ENCODE results near the gene TIMELESS. TPM values are rescaled to one million over a fixed set of nuclear protein-coding genes. Genes with fewer than 3 reads are reported as not detected.
"Not testable (repeated sequence)": the region's sequence is repeated elsewhere in the genome, so short reads cannot be mapped to it uniquely, and the experiment has no call there.

TIMELESS gene
- total RNA-seq, 2 experiments from 2014 or later: 44.1 to 45.6 TPM

DNA sequence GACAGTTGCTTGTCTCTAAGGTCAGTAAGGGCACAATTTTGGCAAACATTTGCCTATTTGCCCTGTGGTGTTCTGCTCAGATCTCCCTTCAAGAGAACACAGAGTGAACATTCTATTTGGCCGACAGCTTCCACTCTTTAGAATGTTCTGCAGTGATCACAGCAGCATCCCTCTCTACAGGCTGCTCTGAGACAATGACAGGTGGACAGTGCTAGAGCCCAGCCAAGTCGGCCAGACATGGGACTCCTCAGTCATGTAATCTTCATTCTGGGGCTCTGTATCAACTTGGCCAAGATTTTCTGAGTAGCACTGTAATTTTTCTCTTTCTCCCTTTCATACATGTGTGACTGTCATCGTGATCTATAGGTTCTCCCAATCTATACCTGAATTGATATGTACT lies 34.8 kb downstream of the TIMELESS start:
- H3K27ac Mint-ChIP-seq: no peak overlapping the region
- no peaks in the 10 kb centered on the region for H3K27me3 Mint-ChIP-seq
- H3K4me3 Mint-ChIP-seq: no peak overlapping the region
- no peak for DNase-seq
- no peaks in the 10 kb centered on the region for H3K4me1 Mint-ChIP-seq
- H3K9me3 Mint-ChIP-seq: no peaks in the 10 kb centered on the region
- ChIA-PET CTCF (no interaction called here), POLR2A (interaction anchor here (0.7 kb wide), 1 partner anchor 234 kb away, joined by 4 read pairs; no protein-coding TSS in a partner anchor)
- peaks cover 32% of the 10 kb centered on the region for H3K36me3 Mint-ChIP-seq (ENCODE audit: low read depth)

GRCh38 chr12:56413392-56413791 lies 35.8 kb downstream of the TIMELESS start:
- no peaks in the 10 kb centered on the region for H3K27me3 Mint-ChIP-seq
- H3K4me1 Mint-ChIP-seq: no peaks in the 10 kb centered on the region
- no peak for DNase-seq
- H3K36me3 Mint-ChIP-seq (ENCODE audit: low read depth): peaks cover 28% of the 10 kb centered on the region
- no peak overlapping the region for H3K27ac Mint-ChIP-seq
- ChIA-PET CTCF (no interaction called here), POLR2A (no interaction called here)
- H3K4me3 Mint-ChIP-seq: no peak overlapping the region
- no peaks in the 10 kb centered on the region for H3K9me3 Mint-ChIP-seq

- H3K27ac Mint-ChIP-seq: no peak overlapping the region
- no peaks in the 10 kb centered on the region for H3K4me1 Mint-ChIP-seq
- H3K36me3 Mint-ChIP-seq (ENCODE audit: low read depth): peaks cover 17% of the 10 kb centered on the region
- DNase-seq: no peak
- H3K27me3 Mint-ChIP-seq: no peaks in the 10 kb centered on the region
- ChIA-PET CTCF (no interaction called here), POLR2A (no interaction called here)
- no peak overlapping the region for H3K4me3 Mint-ChIP-seq
- H3K9me3 Mint-ChIP-seq: no peaks in the 10 kb centered on the region
These were observed 37.2 kb downstream of the TIMELESS start for GRCh38 chr12:56411781-56412639.

DNA sequence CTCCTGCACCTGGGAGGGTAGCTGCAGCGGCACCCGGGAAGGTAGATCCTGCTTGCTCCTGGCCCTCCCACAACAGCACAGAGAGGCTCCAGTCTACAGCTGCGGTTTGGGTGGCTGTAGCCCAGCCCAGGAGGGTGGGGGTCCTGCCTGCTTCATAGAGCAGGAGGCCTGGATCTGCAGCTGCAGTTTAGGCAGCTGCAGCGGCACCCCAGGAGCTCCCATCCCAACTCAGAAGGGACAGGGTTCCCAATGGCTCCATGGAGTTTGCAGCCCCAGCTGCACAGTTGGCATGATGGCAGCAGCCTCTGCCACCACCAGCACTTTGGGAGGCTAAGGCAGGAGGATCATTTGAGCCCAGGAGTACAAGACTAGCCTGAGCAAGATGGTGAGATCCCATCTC lies 38.5 kb downstream of the TIMELESS start:
- Mint-ChIP-seq H3K4me3 (no peak overlapping the region), H3K27me3 (no peaks in the 10 kb centered on the region), H3K36me3 (ENCODE audit: low read depth) (peaks cover 8% of the 10 kb centered on the region), H3K4me1 (no peaks in the 10 kb centered on the region), H3K27ac (no peak overlapping the region), H3K9me3 (no peaks in the 10 kb centered on the region)
- DNase-seq: no peak
- CTCF ChIA-PET: no interaction called here
- POLR2A ChIA-PET: no interaction called here

DNA sequence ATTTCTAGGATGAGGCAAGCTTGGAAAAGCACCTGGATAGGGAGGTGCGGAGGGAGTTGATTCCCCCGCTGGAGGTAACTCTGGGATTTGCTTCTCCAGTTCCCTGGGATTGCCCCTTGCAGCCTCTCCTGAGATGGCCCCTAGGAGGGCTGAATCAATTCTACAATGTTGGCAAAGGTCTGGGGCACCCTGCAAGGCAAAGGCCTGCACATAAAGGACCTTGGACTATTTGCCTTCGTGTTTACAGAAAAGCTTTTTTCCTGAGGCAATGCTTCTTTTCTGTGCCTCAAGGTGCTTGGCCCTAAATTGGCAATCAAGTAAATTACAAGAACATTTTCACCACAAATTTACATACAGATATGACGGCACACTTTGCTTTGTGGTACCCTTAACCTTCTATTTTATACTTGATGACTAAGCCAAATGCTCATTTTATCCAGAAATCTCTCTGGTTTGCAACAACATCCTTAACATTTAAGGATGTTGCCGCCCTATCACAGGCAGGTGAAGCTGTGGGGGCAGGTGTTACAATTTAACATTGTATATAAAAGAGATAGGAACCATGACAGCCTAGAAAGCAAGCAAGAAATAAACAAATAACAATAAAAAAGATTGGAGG lies 40.3 kb downstream of the TIMELESS start:
- DNase-seq: no peak
- H3K4me1 Mint-ChIP-seq: no peaks in the 10 kb centered on the region
- H3K27ac Mint-ChIP-seq: no peak overlapping the region
- ChIA-PET POLR2A (no interaction called here), CTCF (no interaction called here)
- H3K27me3 Mint-ChIP-seq: no peaks in the 10 kb centered on the region
- H3K36me3 Mint-ChIP-seq (ENCODE audit: low read depth): peaks cover 5% of the 10 kb centered on the region
- no peaks in the 10 kb centered on the region for H3K9me3 Mint-ChIP-seq
- H3K4me3 Mint-ChIP-seq: no peak overlapping the region

- H3K4me1 Mint-ChIP-seq; POLR2A ChIA-PET; H3K36me3 Mint-ChIP-seq (ENCODE audit: low read depth); CTCF ChIA-PET; H3K4me3 Mint-ChIP-seq; H3K27ac Mint-ChIP-seq; DNase-seq; H3K9me3 Mint-ChIP-seq; H3K27me3 Mint-ChIP-seq: not testable (repeated sequence)
These were observed 45.0 kb downstream of the TIMELESS start for GRCh38 chr12:56404227-56404626.

DNA sequence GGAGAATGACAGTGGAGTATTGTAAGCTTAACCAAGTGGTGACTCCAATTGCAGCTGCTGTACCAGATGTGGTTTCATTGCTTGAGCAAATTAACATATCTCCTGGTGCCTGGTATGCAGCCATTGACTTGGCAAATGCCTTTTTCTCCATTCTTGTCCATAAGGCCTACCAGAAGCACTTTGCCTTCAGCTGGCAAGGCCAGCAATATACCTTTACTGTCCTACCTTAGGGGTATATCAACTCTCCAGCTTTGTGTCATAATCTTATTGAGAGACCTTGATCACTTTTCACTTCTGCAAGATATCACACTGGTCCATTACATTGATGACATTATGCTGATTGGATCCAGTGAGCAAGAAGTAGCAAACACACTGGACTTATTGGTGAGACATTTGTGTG lies 47.6 kb downstream of the TIMELESS start:
- H3K4me1 Mint-ChIP-seq; CTCF ChIA-PET; DNase-seq; H3K27me3 Mint-ChIP-seq; POLR2A ChIA-PET; H3K4me3 Mint-ChIP-seq; H3K27ac Mint-ChIP-seq; H3K36me3 Mint-ChIP-seq (ENCODE audit: low read depth): not testable (repeated sequence)
- peaks cover 12% of the 10 kb centered on the region for H3K9me3 Mint-ChIP-seq

DNA sequence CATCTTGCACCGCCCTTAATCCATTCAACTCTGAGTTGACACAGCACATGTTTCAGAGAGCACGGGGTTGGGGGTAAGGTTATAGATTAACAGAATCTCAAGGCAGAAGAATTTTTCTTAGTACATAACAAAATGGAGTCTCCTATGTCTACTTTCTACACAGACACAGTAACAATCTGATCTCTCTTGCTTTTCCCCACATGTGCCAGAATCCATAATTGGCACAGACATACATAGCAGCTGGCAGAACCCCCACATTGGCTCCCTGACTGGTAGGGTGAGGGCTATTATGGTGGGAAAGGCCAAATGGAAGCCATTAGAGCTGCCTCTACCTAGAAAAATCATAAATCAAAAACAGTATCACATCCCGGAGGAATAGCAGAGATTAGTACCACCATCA lies 48.1 kb downstream of the TIMELESS start:
- peaks cover 12% of the 10 kb centered on the region for H3K9me3 Mint-ChIP-seq
- H3K4me1 Mint-ChIP-seq; H3K4me3 Mint-ChIP-seq; H3K27ac Mint-ChIP-seq; CTCF ChIA-PET; H3K36me3 Mint-ChIP-seq (ENCODE audit: low read depth); POLR2A ChIA-PET; H3K27me3 Mint-ChIP-seq; DNase-seq: not testable (repeated sequence)

- H3K4me1 Mint-ChIP-seq; H3K36me3 Mint-ChIP-seq (ENCODE audit: low read depth); POLR2A ChIA-PET; DNase-seq; H3K27me3 Mint-ChIP-seq; H3K4me3 Mint-ChIP-seq; H3K27ac Mint-ChIP-seq; CTCF ChIA-PET: not testable (repeated sequence)
- peaks cover 12% of the 10 kb centered on the region for H3K9me3 Mint-ChIP-seq
These were observed 49.8 kb downstream of the TIMELESS start for GRCh38 chr12:56399466-56399865.

GRCh38 chr12:56398324-56398723 lies 50.9 kb downstream of the TIMELESS start:
- ChIA-PET CTCF (interaction anchor here (1.6 kb wide), 1 partner anchor 210 kb away, joined by 3 read pairs; the partner anchor contains the start of gene SMARCC2), POLR2A (no interaction called here)
- H3K4me1 Mint-ChIP-seq: no peaks in the 10 kb centered on the region
- H3K4me3 Mint-ChIP-seq: no peak overlapping the region
- DNase-seq: no peak
- peaks cover 5% of the 10 kb centered on the region for H3K36me3 Mint-ChIP-seq (ENCODE audit: low read depth)
- H3K9me3 Mint-ChIP-seq: peaks cover 12% of the 10 kb centered on the region
- H3K27ac Mint-ChIP-seq: no peak overlapping the region
- peaks cover 3% of the 10 kb centered on the region for H3K27me3 Mint-ChIP-seq

DNA sequence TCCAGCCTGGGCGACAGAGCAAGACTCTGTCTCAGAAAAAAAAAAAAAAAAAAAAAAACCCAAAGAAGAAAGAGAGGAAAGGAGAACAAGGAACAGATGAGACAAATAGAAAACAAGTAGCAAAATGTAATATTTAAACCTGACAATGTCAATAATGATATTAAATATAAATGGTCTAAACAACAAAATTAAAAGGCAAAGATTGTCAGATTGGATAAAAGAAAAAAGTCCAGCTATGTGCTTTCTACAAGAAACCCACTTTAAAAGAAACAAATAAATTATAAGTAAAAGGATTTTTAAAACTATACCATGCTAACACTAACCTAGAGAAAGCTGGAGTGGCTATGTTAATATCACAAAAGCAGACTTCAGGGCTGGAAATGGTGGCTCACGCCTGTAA lies 56.9 kb downstream of the TIMELESS start:
- no peak overlapping the region for H3K4me3 Mint-ChIP-seq
- no peaks in the 10 kb centered on the region for H3K9me3 Mint-ChIP-seq
- H3K36me3 Mint-ChIP-seq (ENCODE audit: low read depth): no peaks in the 10 kb centered on the region
- POLR2A ChIA-PET: no interaction called here
- CTCF ChIA-PET: interaction anchor here (0.6 to 0.7 kb wide), 4 partner anchors 17 to 345 kb away, joined by 3 to 5 read pairs (median 4); no protein-coding TSS in a partner anchor
- no peak overlapping the region for H3K27ac Mint-ChIP-seq
- DNase-seq: no peak
- peaks cover 2% of the 10 kb centered on the region for H3K27me3 Mint-ChIP-seq
- no peaks in the 10 kb centered on the region for H3K4me1 Mint-ChIP-seq

- Mint-ChIP-seq H3K4me3 (no peak overlapping the region), H3K36me3 (ENCODE audit: low read depth) (no peaks in the 10 kb centered on the region), H3K9me3 (no peaks in the 10 kb centered on the region), H3K4me1 (no peaks in the 10 kb centered on the region), H3K27ac (no peak overlapping the region), H3K27me3 (peaks cover 2% of the 10 kb centered on the region)
- POLR2A ChIA-PET: no interaction called here
- CTCF ChIA-PET: no interaction called here
- DNase-seq: no peak
These were observed 57.5 kb downstream of the TIMELESS start for GRCh38 chr12:56391721-56392120.

DNA sequence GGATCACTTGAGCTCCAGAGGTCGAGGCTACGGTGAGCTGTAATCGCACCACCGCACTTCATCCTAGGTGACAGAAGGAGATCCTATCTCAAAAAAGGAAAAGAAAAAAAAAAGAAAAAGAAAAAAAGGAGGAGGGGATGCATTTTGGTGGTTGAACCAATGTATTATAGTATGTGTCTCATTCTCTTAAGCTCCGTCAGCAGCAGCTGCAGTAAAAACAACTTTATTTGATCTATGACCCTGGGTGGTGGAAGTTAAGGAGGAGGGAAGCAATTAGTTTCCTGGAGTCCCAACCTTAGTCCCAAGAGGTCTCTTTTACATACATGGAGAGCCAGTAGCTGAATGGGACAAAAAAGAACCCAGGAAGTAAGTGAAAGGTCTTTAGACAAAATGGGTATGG lies 59.8 kb downstream of the TIMELESS start:
- DNase-seq: no peak
- Mint-ChIP-seq H3K27ac (no peak overlapping the region), H3K27me3 (peaks cover 4% of the 10 kb centered on the region), H3K36me3 (ENCODE audit: low read depth) (no peaks in the 10 kb centered on the region), H3K9me3 (no peaks in the 10 kb centered on the region), H3K4me1 (no peaks in the 10 kb centered on the region), H3K4me3 (no peak overlapping the region)
- POLR2A ChIA-PET: no interaction called here
- CTCF ChIA-PET: interaction anchor here (1.1 to 1.9 kb wide), 2 partner anchors 36 to 74 kb away, joined by 3 to 6 read pairs; no protein-coding TSS in a partner anchor

All from activated CD4-positive, alpha-beta memory T cell treated with anti-CD3 and anti-CD28 coated beads, Interleukin-2, amount 10 ng/mL, durations not matched to agents 7 days and 5 days (primary cell).